GM19397 (cell line): ENCODE results near the gene PHLPP1.
"Not testable (repeated sequence)": the region's sequence is repeated elsewhere in the genome, so short reads cannot be mapped to it uniquely, and the experiment has no call there.

Source experiments
- ATAC-seq: cut with Tn5 transposase; IDR thresholded peaks from one replicate; pipeline ENCODE4 v1.9.1; 2021; ENCODE audit warnings: mild to moderate bottlenecking, moderate library complexity; ENCODE audit not compliant: unreplicated experiment

Gene PHLPP1

GRCh38 chr18:62715436-62715758 is at the start of gene PHLPP1:
TSS of gene PHLPP1 (plus strand) at chr18:62715541. CDS start at chr18:62715684, 143 bp downstream.
- peak; percentile 24 for ATAC-seq

- no peak for ATAC-seq
These were observed 46.1 kb upstream of the PHLPP1 start for GRCh38 chr18:62669225-62669624.

- no peak for ATAC-seq
These were observed 44.8 kb upstream of the PHLPP1 start for GRCh38 chr18:62670573-62670972.

- no peak for ATAC-seq
These were observed 42.7 kb upstream of the PHLPP1 start for GRCh38 chr18:62672600-62672999.

- ATAC-seq: no peak
These were observed 36.4 kb upstream of the PHLPP1 start for GRCh38 chr18:62678847-62679485.

GRCh38 chr18:62682371-62682770 is 33.0 kb upstream of the PHLPP1 start:
- ATAC-seq: no peak

- ATAC-seq: no peak
These were observed 31.4 kb upstream of the PHLPP1 start for GRCh38 chr18:62683935-62684334.

GRCh38 chr18:62688743-62689317 is 26.5 kb upstream of the PHLPP1 start:
- ATAC-seq: no peak

GRCh38 chr18:62690236-62690815 is 25.0 kb upstream of the PHLPP1 start:
- ATAC-seq: no peak

- ATAC-seq: no peak
These were observed 21.7 kb upstream of the PHLPP1 start for GRCh38 chr18:62693659-62694058.

- ATAC-seq: no peak
These were observed 17.7 kb upstream of the PHLPP1 start for GRCh38 chr18:62697636-62698035.

- no peak for ATAC-seq
These were observed 13.1 kb upstream of the PHLPP1 start for GRCh38 chr18:62702259-62702658.

GRCh38 chr18:62706879-62707278 is 8.5 kb upstream of the PHLPP1 start:
- not testable (repeated sequence) for ATAC-seq

- ATAC-seq: not testable (repeated sequence)
These were observed 5.4 kb upstream of the PHLPP1 start for GRCh38 chr18:62709908-62710307.

- ATAC-seq: no peak
These were observed 4.9 kb upstream of the PHLPP1 start for GRCh38 chr18:62710417-62710816.

- no peak for ATAC-seq
These were observed 3.6 kb upstream of the PHLPP1 start for GRCh38 chr18:62711781-62712180.

GRCh38 chr18:62713651-62714247 is 1.6 kb upstream of the PHLPP1 start:
- ATAC-seq: no peak

- peak; percentile 66 for ATAC-seq
These were observed 488 bp upstream of the PHLPP1 start for GRCh38 chr18:62714671-62715435.

GRCh38 chr18:62715759-62716615 is 646 bp downstream of the PHLPP1 start:
- peak; percentile 31 for ATAC-seq

GRCh38 chr18:62716619-62717168 is 1.4 kb downstream of the PHLPP1 start:
- peak; percentile 23 for ATAC-seq
